Fibroblast of lung (primary cell): ENCODE data around the gene REC114. TPM values are rescaled to one million over a fixed set of nuclear protein-coding genes. Genes with fewer than 3 reads are reported as not detected.

ENCODE experiments used
- DNase-seq, 2 donors: peaks; one replicate each; pipeline versions ENCODE4 v3.0.0 to v3.0.0-alpha.2; 2010; ENCODE audit warnings: low read depth in 2 of 2
- H2AFZ ChIP-seq: 2 replicates; pipeline ENCODE4 v1.5.1; 2012; ENCODE audit warnings: low read length, control low read depth, inconsistent platforms
- H3K27ac ChIP-seq: 2 replicates; pipeline ENCODE4 v1.5.1; 2011; ENCODE audit warnings: low read length, control low read depth; ENCODE audit not compliant: insufficient read depth
- H3K27me3 ChIP-seq: 2 replicates; pipeline ENCODE4 v1.5.1; 2011; ENCODE audit warnings: mild to moderate bottlenecking, low read length; ENCODE audit not compliant: control insufficient read depth, insufficient read depth
- H3K36me3 ChIP-seq: 2 replicates; pipeline ENCODE4 v1.5.1; 2011; ENCODE audit warnings: low read length; ENCODE audit not compliant: control insufficient read depth, insufficient read depth
- H3K4me1 ChIP-seq: 2 replicates; pipeline ENCODE4 v1.5.1; 2011; ENCODE audit warnings: low read length; ENCODE audit not compliant: control insufficient read depth, insufficient read depth; ENCODE audit errors: extremely low read depth
- H3K4me2 ChIP-seq: 2 replicates; pipeline ENCODE4 v1.5.1; 2011; ENCODE audit warnings: low read length, control low read depth; ENCODE audit not compliant: insufficient read depth; ENCODE audit errors: extremely low read depth
- H3K4me3 ChIP-seq, 4 experiments: fragments of 200-600 bp in 1 of 4; sonication (generic) in 1 of 4; replicated peaks in 1 of 4; 2 replicates each; pipeline ENCODE4 v1.5.1; 2011 to 2016; ENCODE audit warnings: low read length in 4 of 4, low read depth in 3 of 4, mild to moderate bottlenecking in 3 of 4, control low read depth in 2 of 4, inconsistent platforms in 1 of 4, mixed read lengths in 1 of 4; ENCODE audit not compliant: insufficient read depth in 1 of 4; ENCODE audit errors: control extremely low read depth in 1 of 4
- H3K79me2 ChIP-seq: 2 replicates; pipeline ENCODE4 v1.5.1; 2012; ENCODE audit warnings: mild to moderate bottlenecking, low read length, inconsistent platforms; ENCODE audit not compliant: control insufficient read depth, insufficient read depth
- H3K9ac ChIP-seq: 2 replicates; pipeline ENCODE4 v1.5.1; 2011; ENCODE audit warnings: mild to moderate bottlenecking, low read length, control low read depth; ENCODE audit not compliant: insufficient read depth
- H3K9me3 ChIP-seq: 2 replicates; pipeline ENCODE4 v1.5.1; 2012; ENCODE audit warnings: low read depth, low read length; ENCODE audit not compliant: control insufficient read depth, insufficient read depth
- H4K20me1 ChIP-seq: 2 replicates; pipeline ENCODE4 v1.5.1; 2011; ENCODE audit warnings: low read length; ENCODE audit not compliant: control insufficient read depth, insufficient read depth; ENCODE audit errors: extremely low read depth
- CTCF ChIP-seq, 2 donors: IDR thresholded peaks in 1 of 2; conservative IDR thresholded peaks in 1 of 2; 1 replicate in 1 of 2; 2 replicates in 1 of 2; pipeline ENCODE4 v1.5.1; 2011 to 2012; ENCODE audit warnings: low read length in 2 of 2, control low read depth in 1 of 2, inconsistent platforms in 1 of 2, low read depth in 1 of 2, mild to moderate bottlenecking in 1 of 2
- EZH2 ChIP-seq: IDR thresholded peaks from 2 replicates; pipeline ENCODE4 v1.5.1; 2012; ENCODE audit warnings: low read length, control low read depth, mild to moderate bottlenecking; ENCODE audit errors: missing control alignments
- polyA plus RNA-seq, 2 donors: library from polyadenylated mRNA; depleted of rRNA in 1 of 2; stranded (reverse) in 1 of 2; unstranded in 1 of 2; fragments of >200 nt; gene quantifications; 2 replicates each; pipeline ENCODE4 v1.2.1, GENCODE V29; 2011 to 2012; ENCODE audit warnings: missing spikeins in 1 of 2
- total RNA-seq: library from RNA; depleted of rRNA; stranded (reverse); fragments of >200 nt; gene quantifications from 2 replicates; pipeline ENCODE4 v1.2.1, GENCODE V29; 2014

Gene REC114
- total and polyA plus RNA-seq, 2 donors (not counting 1 experiment from before 2014, with no cell fraction given): not detected

GRCh38 chr15:73518876-73519733 lies 76.1 kb downstream of the REC114 start:
- no peaks in the 10 kb centered on the region for H3K79me2 ChIP-seq
- no peak overlapping the region for H3K9ac ChIP-seq
- H4K20me1 ChIP-seq: no peaks in the 10 kb centered on the region
- H3K4me3 ChIP-seq: no peak overlapping the region
- no peak overlapping the region for H3K27ac ChIP-seq
- TF ChIP-seq EZH2 (no peak), CTCF (conservative IDR thresholded peaks at IDR 0.05 in 1 of 2, IDR thresholded peaks at IDR 0.05 in 1 of 2; ENCODE audit: low read depth in 1 of 2, low read length in 2 of 2) (no peak)
- DNase-seq: no peak
- no peaks in the 10 kb centered on the region for H3K27me3 ChIP-seq
- H3K4me2 ChIP-seq: no peak overlapping the region
- no peak overlapping the region for H2AFZ ChIP-seq
- H3K36me3 ChIP-seq: no peaks in the 10 kb centered on the region
- H3K4me1 ChIP-seq: no peaks in the 10 kb centered on the region
- no peaks in the 10 kb centered on the region for H3K9me3 ChIP-seq

GRCh38 chr15:73522011-73522410 lies 79.0 kb downstream of the REC114 start:
- Histone ChIP-seq H3K79me2 (no peaks in the 10 kb centered on the region), H3K36me3 (no peaks in the 10 kb centered on the region), H3K4me2 (no peak overlapping the region), H4K20me1 (no peaks in the 10 kb centered on the region), H3K4me1 (no peaks in the 10 kb centered on the region), H3K4me3 (no peak overlapping the region), H3K27me3 (no peaks in the 10 kb centered on the region), H2AFZ (no peak overlapping the region), H3K9ac (no peak overlapping the region), H3K27ac (no peak overlapping the region), H3K9me3 (no peaks in the 10 kb centered on the region)
- TF ChIP-seq CTCF (conservative IDR thresholded peaks at IDR 0.05 in 1 of 2, IDR thresholded peaks at IDR 0.05 in 1 of 2; ENCODE audit: low read depth in 1 of 2, low read length in 2 of 2) (no peak), EZH2 (no peak)
- no peak for DNase-seq

GRCh38 chr15:73524919-73525318 lies 82.0 kb downstream of the REC114 start:
- H3K79me2 ChIP-seq: no peaks in the 10 kb centered on the region
- no peaks in the 10 kb centered on the region for H3K4me1 ChIP-seq
- no peaks in the 10 kb centered on the region for H3K36me3 ChIP-seq
- H3K4me3 ChIP-seq: no peak overlapping the region
- H3K9me3 ChIP-seq: no peaks in the 10 kb centered on the region
- H4K20me1 ChIP-seq: no peaks in the 10 kb centered on the region
- H3K4me2 ChIP-seq: no peak overlapping the region
- no peak for TF ChIP-seq EZH2
- no peak for TF ChIP-seq CTCF (conservative IDR thresholded peaks at IDR 0.05 in 1 of 2, IDR thresholded peaks at IDR 0.05 in 1 of 2; ENCODE audit: low read depth in 1 of 2, low read length in 2 of 2)
- no peak overlapping the region for H3K9ac ChIP-seq
- no peak overlapping the region for H2AFZ ChIP-seq
- H3K27me3 ChIP-seq: no peaks in the 10 kb centered on the region
- no peak overlapping the region for H3K27ac ChIP-seq
- no peak for DNase-seq
